Neural cell (in vitro differentiated cells): ENCODE measurements around the gene CCNDBP1. TPM values are rescaled to one million over a fixed set of nuclear protein-coding genes. Genes with fewer than 3 reads are reported as not detected.

Experiments used
- H2AFZ ChIP-seq: fragments of 200-600, 300-800 bp; sonication (generic), shearing (Covaris generic); 2 replicates; pipeline ENCODE4 v1.6.0; 2014; ENCODE audit warnings: low read depth, mild to moderate bottlenecking, antibody characterized with exemption, low read length, moderate library complexity
- H3F3A ChIP-seq: fragments of 200-600 bp; shearing (Covaris generic); 2 replicates; pipeline ENCODE4 v1.6.1; 2016; ENCODE audit warnings: mild to moderate bottlenecking, moderate library complexity, mixed read lengths, antibody characterized with exemption, low read length; ENCODE audit not compliant: insufficient read depth, poor library complexity, severe bottlenecking
- H3K27ac ChIP-seq: fragments of 200-600, 300-800 bp; sonication (generic), shearing (Covaris generic); 2 replicates; pipeline ENCODE4 v1.5.1; 2014; ENCODE audit warnings: mild to moderate bottlenecking, low read length, moderate library complexity
- H3K27me3 ChIP-seq: fragments of 300-800, 200-600 bp; sonication (generic), shearing (Covaris generic); 2 replicates; pipeline ENCODE4 v1.6.0; 2014; ENCODE audit warnings: mild to moderate bottlenecking, low read depth, low read length, moderate library complexity; ENCODE audit not compliant: insufficient read depth
- H3K36me3 ChIP-seq: fragments of 300-800, 200-600 bp; sonication (generic), shearing (Covaris generic); 2 replicates; pipeline ENCODE4 v1.5.1; 2014; ENCODE audit warnings: mild to moderate bottlenecking, antibody characterized with exemption, low read length, moderate library complexity; ENCODE audit not compliant: insufficient read depth
- H3K4me2 ChIP-seq: fragments of 300-800, 200-600 bp; sonication (generic), shearing (Covaris generic); 2 replicates; pipeline ENCODE4 v1.6.0; 2014; ENCODE audit warnings: mild to moderate bottlenecking, low read length
- H3K4me3 ChIP-seq: fragments of 300-800, 200-600 bp; sonication (generic), shearing (Covaris generic); 2 replicates; pipeline ENCODE4 v1.5.1; 2014; ENCODE audit warnings: mild to moderate bottlenecking, low read length, moderate library complexity
- H3K79me2 ChIP-seq: fragments of 200-600 bp; shearing (Covaris generic); replicated peaks from 2 replicates; pipeline ENCODE4 v1.6.0; 2014; ENCODE audit warnings: mild to moderate bottlenecking, low read length, moderate library complexity; ENCODE audit not compliant: insufficient read depth
- H3K9ac ChIP-seq: fragments of 300-800, 200-600 bp; sonication (generic), shearing (Covaris generic); 2 replicates; pipeline ENCODE4 v1.6.1; 2016; ENCODE audit warnings: mild to moderate bottlenecking, low read length, mixed read lengths
- H3K9me2 ChIP-seq: fragments of 200-600 bp; shearing (Covaris generic); 2 replicates; pipeline ENCODE4 v1.6.1; 2016; ENCODE audit warnings: mild to moderate bottlenecking, low read length, mixed read lengths; ENCODE audit not compliant: insufficient read depth
- H3K9me3 ChIP-seq: fragments of 200-600, 300-800 bp; sonication (generic), shearing (Covaris generic); 2 replicates; pipeline ENCODE4 v1.6.1; 2016; ENCODE audit warnings: mild to moderate bottlenecking, mixed run types, low read length, moderate library complexity, mixed read lengths
- H4K20me1 ChIP-seq: fragments of 200-600 bp; shearing (Covaris generic); 2 replicates; pipeline ENCODE4 v1.6.1; 2016; ENCODE audit warnings: mild to moderate bottlenecking, mixed run types; ENCODE audit not compliant: insufficient read depth
- CTCF ChIP-seq: fragments of 450-650 bp; IDR thresholded peaks from 2 replicates; pipeline ENCODE4 v1.5.1; 2014; ENCODE audit warnings: antibody characterized with exemption, mild to moderate bottlenecking, moderate library complexity; ENCODE audit not compliant: poor library complexity, severe bottlenecking
- EP300 ChIP-seq: fragments of 450-650 bp; conservative IDR thresholded peaks from 2 replicates; pipeline ENCODE4 v1.6.1; 2014; ENCODE audit warnings: antibody characterized with exemption, mild to moderate bottlenecking, moderate library complexity; ENCODE audit not compliant: poor library complexity, severe bottlenecking
- EZH2 ChIP-seq: fragments of 200-600, 300-800 bp; shearing (Covaris generic), sonication (generic); IDR thresholded peaks from 2 replicates; pipeline ENCODE4 v1.6.1; 2014; ENCODE audit warnings: antibody characterized with exemption, low read length, borderline replicate concordance, mild to moderate bottlenecking; ENCODE audit not compliant: insufficient read depth, poor library complexity, severe bottlenecking
- MXI1 ChIP-seq: fragments of 450-650 bp; conservative IDR thresholded peaks from 2 replicates; pipeline ENCODE4 v1.6.1; 2014; ENCODE audit warnings: antibody characterized with exemption, mild to moderate bottlenecking; ENCODE audit not compliant: poor library complexity, severe bottlenecking
- POLR2AphosphoS5 ChIP-seq: IDR thresholded peaks from 2 replicates; pipeline ENCODE4 v1.6.1; 2012
- RAD21 ChIP-seq: fragments of 450-650 bp; conservative IDR thresholded peaks from 2 replicates; pipeline ENCODE4 v1.6.1; 2014; ENCODE audit warnings: antibody characterized with exemption, mild to moderate bottlenecking, moderate library complexity
- SMC3 ChIP-seq: fragments of 450-650 bp; conservative IDR thresholded peaks from 2 replicates; pipeline ENCODE4 v1.6.1; 2014; ENCODE audit warnings: antibody characterized with exemption, mild to moderate bottlenecking, moderate library complexity; ENCODE audit not compliant: poor library complexity
- TAF1 ChIP-seq: IDR thresholded peaks from 2 replicates; pipeline ENCODE4 v1.6.1; 2012; ENCODE audit warnings: low read depth
- polyA plus RNA-seq: library from polyadenylated mRNA; depleted of rRNA; stranded (reverse); fragments of >200 nt; gene quantifications from 2 replicates; pipeline ENCODE4 v1.2.3, GENCODE V29; 2014
- TF ChIP-seq, protein P1 (sequence below): IDR thresholded peaks from 2 replicates; pipeline ENCODE4 v1.6.1; 2012; ENCODE audit warnings: borderline replicate concordance

The CCNDBP1 gene
- polyA plus RNA-seq, 1 donor from 2014 or later = 67.6 TPM

GRCh38 chr15:43214592-43215295, 29.5 kb downstream of the CCNDBP1 start:
- H2AFZ ChIP-seq = no peak overlapping the region

DNA sequence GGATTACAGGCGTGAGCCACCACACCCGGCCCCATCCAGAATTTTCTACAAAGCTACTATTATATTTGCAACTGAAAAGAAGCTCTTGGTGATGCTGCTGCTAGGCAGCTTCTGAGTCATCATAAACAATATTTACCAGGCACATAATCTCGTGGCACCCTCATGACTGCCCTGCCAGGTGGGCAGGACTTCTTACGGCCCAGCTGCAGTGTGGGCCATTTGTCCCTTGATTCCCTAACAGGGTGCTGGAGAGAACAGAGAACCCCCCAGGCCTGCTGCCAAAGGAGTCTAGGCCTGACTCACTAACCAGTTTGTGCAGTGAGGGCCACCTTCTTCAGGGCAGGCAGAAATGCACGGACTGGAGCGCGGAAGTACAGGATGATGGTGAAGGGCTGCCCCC, 30.8 kb downstream of the CCNDBP1 start:
- Histone ChIP-seq H3K4me2 (no peak overlapping the region), H3K27me3 (no peaks in the 10 kb centered on the region), H3F3A (no peaks in the 10 kb centered on the region), H3K36me3 (no peaks in the 10 kb centered on the region), H4K20me1 (no peaks in the 10 kb centered on the region), H3K79me2 (no peaks in the 10 kb centered on the region), H2AFZ (no peak overlapping the region), H3K4me3 (no peak overlapping the region), H3K9me3 (no peaks in the 10 kb centered on the region), H3K27ac (no peak overlapping the region), H3K9me2 (no peaks in the 10 kb centered on the region), H3K9ac (no peak overlapping the region)
- TF ChIP-seq EZH2 (no peak), RAD21 (no peak), EP300 (no peak), POLR2AphosphoS5 (no peak), TAF1 (no peak), CTCF (no peak), MXI1 (no peak), SMC3 (no peak)
- TF ChIP-seq, protein P1, sequence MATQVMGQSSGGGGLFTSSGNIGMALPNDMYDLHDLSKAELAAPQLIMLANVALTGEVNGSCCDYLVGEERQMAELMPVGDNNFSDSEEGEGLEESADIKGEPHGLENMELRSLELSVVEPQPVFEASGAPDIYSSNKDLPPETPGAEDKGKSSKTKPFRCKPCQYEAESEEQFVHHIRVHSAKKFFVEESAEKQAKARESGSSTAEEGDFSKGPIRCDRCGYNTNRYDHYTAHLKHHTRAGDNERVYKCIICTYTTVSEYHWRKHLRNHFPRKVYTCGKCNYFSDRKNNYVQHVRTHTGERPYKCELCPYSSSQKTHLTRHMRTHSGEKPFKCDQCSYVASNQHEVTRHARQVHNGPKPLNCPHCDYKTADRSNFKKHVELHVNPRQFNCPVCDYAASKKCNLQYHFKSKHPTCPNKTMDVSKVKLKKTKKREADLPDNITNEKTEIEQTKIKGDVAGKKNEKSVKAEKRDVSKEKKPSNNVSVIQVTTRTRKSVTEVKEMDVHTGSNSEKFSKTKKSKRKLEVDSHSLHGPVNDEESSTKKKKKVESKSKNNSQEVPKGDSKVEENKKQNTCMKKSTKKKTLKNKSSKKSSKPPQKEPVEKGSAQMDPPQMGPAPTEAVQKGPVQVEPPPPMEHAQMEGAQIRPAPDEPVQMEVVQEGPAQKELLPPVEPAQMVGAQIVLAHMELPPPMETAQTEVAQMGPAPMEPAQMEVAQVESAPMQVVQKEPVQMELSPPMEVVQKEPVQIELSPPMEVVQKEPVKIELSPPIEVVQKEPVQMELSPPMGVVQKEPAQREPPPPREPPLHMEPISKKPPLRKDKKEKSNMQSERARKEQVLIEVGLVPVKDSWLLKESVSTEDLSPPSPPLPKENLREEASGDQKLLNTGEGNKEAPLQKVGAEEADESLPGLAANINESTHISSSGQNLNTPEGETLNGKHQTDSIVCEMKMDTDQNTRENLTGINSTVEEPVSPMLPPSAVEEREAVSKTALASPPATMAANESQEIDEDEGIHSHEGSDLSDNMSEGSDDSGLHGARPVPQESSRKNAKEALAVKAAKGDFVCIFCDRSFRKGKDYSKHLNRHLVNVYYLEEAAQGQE = no peak

More at GRCh38 chr15:43214592-43215295, 29.5 kb downstream of the CCNDBP1 start:
- Histone ChIP-seq H3F3A (no peaks in the 10 kb centered on the region), H3K9me2 (no peaks in the 10 kb centered on the region), H4K20me1 (no peaks in the 10 kb centered on the region), H3K36me3 (no peaks in the 10 kb centered on the region), H3K4me2 (no peak overlapping the region), H3K27me3 (no peaks in the 10 kb centered on the region), H3K79me2 (no peaks in the 10 kb centered on the region), H3K9me3 (no peaks in the 10 kb centered on the region), H3K9ac (no peak overlapping the region), H3K4me3 (no peak overlapping the region), H3K27ac (no peak overlapping the region)
- TF ChIP-seq EP300 = no peak
